Sciatic nerve (tissue), 2 donors: ENCODE measurements around the gene ZNF202. TPM values are rescaled to one million over a fixed set of nuclear protein-coding genes. Genes with fewer than 3 reads are reported as not detected.
A peak's percentile ranks its signal among the peaks of the same experiment; 100 is the strongest.
"Not testable (repeated sequence)": the region's sequence is repeated elsewhere in the genome, so short reads cannot be mapped to it uniquely, and the experiment has no call there.

ENCODE experiments used
- ATAC-seq: fragments of 200-7000 bp; cut with Tn5 transposase; one replicate; pipeline ENCODE4 v1.9.1; 2020; ENCODE audit warnings: mild to moderate bottlenecking, moderate library complexity
- DNase-seq: peaks from one replicate; pipeline ENCODE4 v3.0.0-alpha.2; 2020; ENCODE audit warnings: low spot score
- intact Hi-C: fragments of 100-400 bp; cut with DNase I; formaldehyde crosslinking; loops from one replicate; pipeline ENCODE4 v1.14.2; 2022
- total RNA-seq: library from RNA; stranded (reverse); fragmentation: NEBNext Ultra II Directional; extraction: Animal tissue kit (Norgen Biotek cat#: 25700); gene quantifications from one replicate; pipeline ENCODE4 v1.2.1, GENCODE V29; 2021
- donor health status: DM: no; HTN: no; CAD: no.
- donor health status: DM: no; HTN: no; CAD: no.

ZNF202 gene
- total RNA-seq, 1 donor from 2014 or later = 10.7 TPM

DNA sequence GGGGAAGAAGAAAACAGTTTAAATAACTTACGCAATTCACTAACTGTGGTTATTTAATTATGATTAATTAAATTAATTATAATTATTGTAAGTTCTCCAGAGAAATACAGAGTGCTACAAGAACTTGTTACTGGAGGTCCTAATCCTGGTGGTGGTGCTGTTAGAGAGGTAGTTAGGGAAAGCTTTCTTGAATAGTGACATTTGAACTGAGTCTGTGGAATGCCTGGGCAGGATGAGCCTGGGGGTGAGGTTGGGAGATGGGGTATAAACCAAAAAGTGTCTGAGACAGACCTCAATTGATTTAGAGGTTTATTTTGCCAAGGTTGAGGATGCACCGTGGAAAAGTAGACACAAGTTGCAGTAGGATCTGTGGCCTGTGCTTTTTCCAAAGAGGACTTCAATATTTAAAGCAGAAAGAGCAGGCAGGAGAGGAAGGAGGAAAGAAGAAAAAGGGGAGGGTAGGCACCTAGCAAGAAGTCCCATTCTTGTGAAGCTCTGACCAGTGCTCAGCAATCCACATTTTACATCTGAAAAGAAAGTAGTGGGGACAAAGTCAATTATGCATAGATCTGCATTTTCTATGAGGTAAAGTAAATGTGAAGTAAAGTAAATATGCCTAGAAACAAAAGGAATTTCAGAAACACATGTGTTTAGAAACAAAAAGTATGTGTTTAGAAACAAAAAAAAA lies 4.4 kb upstream of the ZNF202 start:
- intact Hi-C loops = no loop called here
- ATAC-seq (no peak), DNase-seq (no peak)

- intact Hi-C loops = no loop called here
- DNase-seq (no peak), ATAC-seq (no peak)
Observed at GRCh38 chr11:123742724-123743120, 1.3 kb upstream of the ZNF202 start.

GRCh38 chr11:123742031-123742723 lies 717 bp upstream of the ZNF202 start:
- intact Hi-C loops = no loop called here
- no peak for DNase-seq
- ATAC-seq = peak; percentile 43

GRCh38 chr11:123740787-123741158 lies 687 bp downstream of the ZNF202 start:
- ATAC-seq (peak; percentile 4), DNase-seq (no peak)
- intact Hi-C loops = no loop called here

GRCh38 chr11:123738374-123738773 lies 3.1 kb downstream of the ZNF202 start:
- intact Hi-C loops = no loop called here
- DNase-seq = no peak
- ATAC-seq = no peak

GRCh38 chr11:123736769-123737168 lies 4.7 kb downstream of the ZNF202 start:
- no peak for DNase-seq
- intact Hi-C loops = no loop called here
- ATAC-seq = no peak

DNA sequence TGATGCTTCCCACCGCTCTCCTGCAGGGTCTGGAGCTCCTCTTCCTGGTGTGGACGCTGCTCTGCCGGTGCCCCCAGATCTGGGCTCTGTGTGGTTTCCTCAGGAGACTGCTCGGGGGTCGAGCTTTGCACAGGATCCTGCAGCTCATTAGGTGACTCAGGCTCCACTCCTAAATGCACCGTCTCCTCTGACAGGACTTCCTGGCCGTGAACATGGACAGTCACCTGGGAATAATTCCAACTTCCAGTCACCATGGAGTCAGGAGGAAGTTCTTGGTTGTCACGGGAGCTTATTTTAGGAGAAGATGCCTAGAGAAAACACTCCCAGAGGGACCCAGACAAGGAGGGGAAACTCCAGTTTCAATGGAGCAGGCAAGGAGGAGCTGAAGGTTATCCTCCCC lies 11.9 kb downstream of the ZNF202 start:
- ATAC-seq = no peak

DNA sequence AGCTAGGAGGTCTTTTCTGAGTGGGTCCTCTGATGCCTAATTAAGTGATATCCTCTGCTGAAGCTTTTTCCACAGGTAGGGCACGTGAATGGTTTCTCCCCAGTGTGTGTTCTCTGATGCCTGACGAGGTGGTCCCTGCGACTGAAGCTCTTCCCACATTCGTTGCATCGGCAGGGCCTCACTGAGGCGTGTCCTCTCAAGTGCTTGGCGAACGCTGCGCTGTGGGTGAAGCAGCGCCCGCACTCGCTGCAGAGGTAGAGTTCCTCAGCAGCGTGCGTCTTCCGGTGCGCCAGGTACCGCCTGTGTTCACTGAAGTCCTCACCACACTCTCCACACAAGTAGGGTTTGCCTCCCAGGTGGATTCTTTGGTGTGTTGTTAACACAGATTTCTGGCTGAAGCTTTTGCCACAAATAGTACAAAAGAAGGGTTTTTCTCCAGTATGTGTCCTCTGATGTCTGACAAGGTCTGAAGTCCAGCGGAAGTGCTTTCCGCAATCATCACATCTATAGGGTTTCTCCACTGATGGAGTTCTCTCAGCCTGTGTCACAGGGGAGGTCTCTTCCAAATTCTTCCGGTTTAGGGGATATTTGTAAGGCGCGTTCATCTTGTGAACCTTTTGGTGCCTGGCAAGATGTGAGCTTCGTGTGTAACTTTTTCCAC lies 15.3 kb downstream of the ZNF202 start:
- no peak for ATAC-seq
- intact Hi-C loops = no loop called here

More for the DNA sequence above, 11.9 kb downstream of the ZNF202 start:
- intact Hi-C loops = no loop called here
- DNase-seq = no peak

DNA sequence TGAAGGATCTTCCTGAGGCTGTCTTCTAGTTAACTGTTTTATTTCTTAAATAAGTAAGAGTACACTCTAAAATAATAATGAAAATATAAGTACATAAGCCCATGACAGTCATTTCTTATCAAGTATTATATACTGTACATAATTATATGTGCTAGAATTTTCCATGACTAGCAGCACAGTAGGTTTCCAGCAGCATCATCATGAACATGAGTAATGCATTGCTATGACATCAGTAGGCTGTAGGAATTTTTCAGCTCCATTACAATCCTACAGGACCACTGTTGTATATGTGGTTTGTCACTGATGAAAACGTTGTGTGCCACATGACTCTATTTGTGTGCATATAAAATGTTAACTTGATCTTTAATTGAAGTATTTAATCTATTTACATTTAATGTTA lies 22.0 kb downstream of the ZNF202 start:
- intact Hi-C loops = no loop called here
- DNase-seq (no peak), ATAC-seq (no peak)

More for the DNA sequence above, 15.3 kb downstream of the ZNF202 start:
- DNase-seq = no peak

DNA sequence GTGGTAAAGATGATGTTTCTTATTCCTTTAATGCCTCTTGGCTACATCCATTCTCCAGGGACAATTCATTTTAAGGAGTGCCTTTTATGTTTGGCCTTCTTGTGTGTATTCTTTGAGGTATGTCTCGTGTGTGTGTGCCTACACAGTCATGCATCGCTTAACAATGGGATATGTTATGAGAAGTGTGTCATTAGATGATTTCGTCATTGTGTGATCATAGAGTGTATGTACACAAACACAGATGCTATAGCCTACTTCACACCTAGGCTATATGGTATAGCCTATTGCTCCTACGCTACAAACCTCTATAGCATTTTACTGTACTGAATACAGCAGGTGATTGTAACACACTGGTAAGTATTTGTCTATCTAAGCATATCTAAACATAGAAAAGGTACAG lies 23.0 kb downstream of the ZNF202 start:
- intact Hi-C loops = no loop called here
- DNase-seq (no peak), ATAC-seq (no peak)

DNA sequence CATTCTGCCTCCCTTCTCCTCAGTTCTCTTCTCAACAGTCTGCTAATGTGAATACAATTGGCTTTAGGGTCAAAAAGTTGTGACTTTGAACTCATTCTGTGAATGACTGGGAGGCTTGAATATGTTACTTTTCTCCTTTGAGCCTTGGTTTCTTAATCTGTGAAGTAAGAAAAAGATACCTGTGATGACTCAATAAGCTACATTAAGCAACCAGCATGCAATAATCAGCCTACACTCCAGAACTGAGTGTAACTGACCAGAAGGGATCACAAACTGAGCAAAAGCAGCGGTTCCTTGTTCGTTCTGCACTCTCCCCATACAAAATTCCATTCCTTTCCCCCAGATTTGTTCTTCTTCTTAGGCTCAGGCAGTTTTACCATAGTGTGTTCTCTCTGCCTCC lies 23.4 kb downstream of the ZNF202 start:
- intact Hi-C loops = no loop called here
- ATAC-seq (no peak), DNase-seq (no peak)

GRCh38 chr11:123712627-123713026 lies 28.8 kb downstream of the ZNF202 start:
- DNase-seq, intact Hi-C loops, ATAC-seq: not testable (repeated sequence)

DNA sequence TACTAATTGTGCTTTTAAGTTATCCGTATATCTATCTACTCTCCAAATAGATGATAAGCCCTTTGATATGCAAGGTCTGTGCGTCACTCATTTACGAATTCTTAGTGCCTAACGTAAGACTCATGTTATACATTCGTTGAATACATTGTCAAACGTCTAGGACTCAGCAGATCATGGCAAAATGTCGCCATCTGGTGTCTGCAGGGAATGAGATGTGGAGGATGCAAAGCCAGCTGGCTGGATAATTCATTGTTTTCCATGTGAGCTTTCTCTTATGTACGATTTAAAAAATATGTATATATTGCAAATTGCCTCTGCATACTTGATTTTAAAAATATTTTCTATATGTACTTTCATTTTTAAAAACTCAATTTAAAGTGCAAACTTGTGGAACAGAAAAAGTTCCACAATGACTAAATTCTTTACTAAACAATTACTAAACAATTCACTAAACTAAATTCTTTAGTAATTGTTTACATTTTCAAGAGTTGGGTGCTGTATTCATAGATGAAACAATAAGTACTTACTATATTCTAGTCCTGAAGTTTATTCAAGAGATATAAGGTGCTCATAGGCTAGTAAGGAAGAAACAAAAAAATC lies 33.8 kb downstream of the ZNF202 start:
- DNase-seq = no peak

DNA sequence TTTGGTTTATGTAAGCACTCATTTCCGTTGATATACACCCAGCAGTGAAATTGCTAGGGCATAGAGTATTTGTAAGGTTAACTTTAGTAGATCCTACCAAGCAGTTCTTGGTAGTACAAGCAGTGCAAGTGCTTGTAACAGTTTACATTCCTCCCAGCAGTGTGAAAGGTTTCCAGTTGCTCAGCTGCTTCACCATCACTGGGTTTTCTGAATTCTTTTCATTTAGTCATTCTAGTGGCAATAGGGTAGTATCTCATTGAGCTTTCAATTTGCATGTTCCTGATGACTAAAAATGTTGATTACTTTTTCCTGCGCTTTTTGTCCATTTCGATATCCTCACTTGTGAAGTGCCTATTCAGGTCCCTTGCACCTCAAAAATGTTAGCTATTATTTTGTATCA lies 34.3 kb downstream of the ZNF202 start:
- DNase-seq (no peak), ATAC-seq (no peak)
- intact Hi-C loops = loop anchor here (5.0 kb wide), 1 partner anchor 125 kb away; no protein-coding TSS in a partner anchor

More for the DNA sequence above, 33.8 kb downstream of the ZNF202 start:
- no peak for ATAC-seq
- intact Hi-C loops = loop anchor here (5.0 kb wide), 1 partner anchor 125 kb away; no protein-coding TSS in a partner anchor

- no peak for ATAC-seq
- intact Hi-C loops = no loop called here
- DNase-seq = no peak
Observed at GRCh38 chr11:123704341-123704740, 37.1 kb downstream of the ZNF202 start.

- ATAC-seq (no peak), DNase-seq (no peak)
- intact Hi-C loops = no loop called here
Observed at GRCh38 chr11:123702696-123703095, 38.8 kb downstream of the ZNF202 start.

GRCh38 chr11:123702139-123702538 lies 39.3 kb downstream of the ZNF202 start:
- ATAC-seq (no peak), DNase-seq (no peak)
- intact Hi-C loops = no loop called here

- intact Hi-C loops = no loop called here
- DNase-seq (no peak), ATAC-seq (no peak)
Observed at GRCh38 chr11:123700772-123701171, 40.7 kb downstream of the ZNF202 start.

DNA sequence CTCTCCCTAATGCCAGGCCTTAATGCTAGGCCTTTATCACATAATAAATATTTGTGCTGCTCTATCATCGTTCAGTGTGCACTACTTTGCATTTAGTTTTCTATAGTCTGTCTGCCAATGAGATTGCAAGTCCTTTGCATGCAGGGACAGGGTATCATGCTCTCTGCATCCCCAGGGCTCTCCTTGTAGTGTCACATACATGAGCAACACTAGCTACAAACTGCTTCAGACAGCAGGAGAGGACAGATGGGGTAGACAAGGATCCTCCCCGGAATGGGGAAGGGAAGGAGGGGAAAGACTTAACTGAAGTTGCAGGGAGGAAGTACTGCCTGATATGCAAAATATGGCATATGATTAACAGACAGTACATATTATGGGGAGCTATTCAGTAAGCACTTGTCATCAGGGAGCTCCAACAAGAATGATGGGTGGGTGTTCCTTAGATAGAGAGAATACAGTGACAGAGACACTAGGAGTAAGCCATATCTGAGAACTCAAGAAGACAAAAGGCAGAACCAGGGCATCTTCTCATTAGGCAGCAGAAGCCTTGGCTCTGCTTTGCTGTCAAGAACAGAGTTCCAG lies 42.8 kb downstream of the ZNF202 start:
- intact Hi-C loops = no loop called here
- DNase-seq (no peak), ATAC-seq (no peak)
